ENCODE measurements around the gene RAB11FIP2. TPM values are rescaled to one million over a fixed set of nuclear protein-coding genes. Genes with fewer than 3 reads are reported as not detected.

The RAB11FIP2 gene
- total RNA-seq, 1 experiment from 2014 or later = 18.5 TPM

GRCh38 chr10:117970962-117971361, 75.8 kb downstream of the RAB11FIP2 start:
- H3K4me1 ChIP-seq (ENCODE audit: insufficient read depth, low read length, poor library complexity, severe bottlenecking) = no peaks in the 10 kb centered on the region
- ChIA-PET POLR2A (ENCODE audit: low non-redundant PET) (no interaction called here), CTCF (no interaction called here)
- H3K9me3 ChIP-seq (ENCODE audit: low read depth, low read length, poor library complexity, severe bottlenecking) = no peaks in the 10 kb centered on the region
- H3K36me3 ChIP-seq (ENCODE audit: insufficient read depth, low read length, poor library complexity, severe bottlenecking) = no peaks in the 10 kb centered on the region
- no peak overlapping the region for H3K27ac ChIP-seq (ENCODE audit: low read depth, low read length, poor library complexity, severe bottlenecking)
- H3K4me3 ChIP-seq (ENCODE audit: low read depth, low read length, poor library complexity, severe bottlenecking) = no peak overlapping the region
- H3K27me3 ChIP-seq (replicated peaks; ENCODE audit: insufficient read depth, low read depth, low read length, poor library complexity) = peaks cover 16% of the 10 kb centered on the region
- DNase-seq (ENCODE audit: low spot score) = no peak
- TF ChIP-seq CTCF (conservative IDR thresholded peaks at IDR 0.05; ENCODE audit: low read depth, low read length) = no peak
- TF ChIP-seq EZH2 (IDR thresholded peaks at IDR 0.05; ENCODE audit: borderline replicate concordance, low read depth, low read length, poor library complexity, severe bottlenecking) = no peak
- no TSS peak for BruUV-seq (replicated peaks)
- intact Hi-C loops (cut with micrococcal nuclease; ENCODE audit: unreplicated experiment) = no loop called here

- no TSS peak for BruUV-seq (replicated peaks)
Measured at GRCh38 chr10:117969592-117969991, 77.1 kb downstream of the RAB11FIP2 start.

GRCh38 chr10:117968354-117969182, 78.2 kb downstream of the RAB11FIP2 start:
- BruUV-seq (replicated peaks) = no TSS peak
- H3K4me3 ChIP-seq (ENCODE audit: low read depth, low read length, poor library complexity, severe bottlenecking) = no peak overlapping the region
- H3K27me3 ChIP-seq (replicated peaks; ENCODE audit: insufficient read depth, low read depth, low read length, poor library complexity) = peaks cover 25% of the 10 kb centered on the region
- H3K27ac ChIP-seq (ENCODE audit: low read depth, low read length, poor library complexity, severe bottlenecking) = no peak overlapping the region
- H3K9me3 ChIP-seq (ENCODE audit: low read depth, low read length, poor library complexity, severe bottlenecking) = no peaks in the 10 kb centered on the region
- H3K4me1 ChIP-seq (ENCODE audit: insufficient read depth, low read length, poor library complexity, severe bottlenecking) = no peaks in the 10 kb centered on the region
- ChIA-PET CTCF (no interaction called here), POLR2A (ENCODE audit: low non-redundant PET) (no interaction called here)
- TF ChIP-seq CTCF (conservative IDR thresholded peaks at IDR 0.05; ENCODE audit: low read depth, low read length) (no peak), EZH2 (IDR thresholded peaks at IDR 0.05; ENCODE audit: borderline replicate concordance, low read depth, low read length, poor library complexity, severe bottlenecking) (no peak)
- no peak for DNase-seq (ENCODE audit: low spot score)
- intact Hi-C loops (cut with micrococcal nuclease; ENCODE audit: unreplicated experiment) = no loop called here
- H3K36me3 ChIP-seq (ENCODE audit: insufficient read depth, low read length, poor library complexity, severe bottlenecking) = no peaks in the 10 kb centered on the region

More at GRCh38 chr10:117969592-117969991, 77.1 kb downstream of the RAB11FIP2 start:
- no peaks in the 10 kb centered on the region for H3K9me3 ChIP-seq (ENCODE audit: low read depth, low read length, poor library complexity, severe bottlenecking)
- no peaks in the 10 kb centered on the region for H3K4me1 ChIP-seq (ENCODE audit: insufficient read depth, low read length, poor library complexity, severe bottlenecking)
- H3K27me3 ChIP-seq (replicated peaks; ENCODE audit: insufficient read depth, low read depth, low read length, poor library complexity) = peaks cover 20% of the 10 kb centered on the region
- no peak for DNase-seq (ENCODE audit: low spot score)
- POLR2A ChIA-PET (ENCODE audit: low non-redundant PET) = no interaction called here
- no peaks in the 10 kb centered on the region for H3K36me3 ChIP-seq (ENCODE audit: insufficient read depth, low read length, poor library complexity, severe bottlenecking)
- no peak overlapping the region for H3K4me3 ChIP-seq (ENCODE audit: low read depth, low read length, poor library complexity, severe bottlenecking)
- TF ChIP-seq CTCF (conservative IDR thresholded peaks at IDR 0.05; ENCODE audit: low read depth, low read length) = no peak
- CTCF ChIA-PET = no interaction called here
- no peak overlapping the region for H3K27ac ChIP-seq (ENCODE audit: low read depth, low read length, poor library complexity, severe bottlenecking)
- intact Hi-C loops (cut with micrococcal nuclease; ENCODE audit: unreplicated experiment) = no loop called here

Measured in A673 (cell line).